GM18870 (cell line): ENCODE data around the gene RNU1-2.
A peak's percentile ranks its signal among the peaks of the same experiment; 100 is the strongest.
"Not testable (repeated sequence)": the region's sequence is repeated elsewhere in the genome, so short reads cannot be mapped to it uniquely, and the experiment has no call there.

Source experiments
- ATAC-seq: cut with Tn5 transposase; IDR thresholded peaks from one replicate; pipeline ENCODE4 v1.9.1; 2021; ENCODE audit warnings: moderate library complexity; ENCODE audit not compliant: unreplicated experiment

The RNU1-2 gene

GRCh38 chr1:16895598-16896315, at the start of gene RNU1-2:
Gene RNU1-2 (plus strand): TSS chr1:16895980.
- ATAC-seq: peak; percentile 94

GRCh38 chr1:16856201-16856600, 39.6 kb upstream of the RNU1-2 start:
- ATAC-seq: not testable (repeated sequence)

- not testable (repeated sequence) for ATAC-seq
Observed at GRCh38 chr1:16859167-16860041, 36.4 kb upstream of the RNU1-2 start.

- not testable (repeated sequence) for ATAC-seq
Observed at GRCh38 chr1:16860048-16860447, 35.7 kb upstream of the RNU1-2 start.

- not testable (repeated sequence) for ATAC-seq
Observed at GRCh38 chr1:16861832-16862245, 33.9 kb upstream of the RNU1-2 start.

GRCh38 chr1:16862415-16862814, 33.4 kb upstream of the RNU1-2 start:
- not testable (repeated sequence) for ATAC-seq

- not testable (repeated sequence) for ATAC-seq
Observed at GRCh38 chr1:16863024-16863423, 32.8 kb upstream of the RNU1-2 start.

GRCh38 chr1:16866926-16867707, 28.7 kb upstream of the RNU1-2 start:
- ATAC-seq: not testable (repeated sequence)

GRCh38 chr1:16868787-16869186, 27.0 kb upstream of the RNU1-2 start:
- not testable (repeated sequence) for ATAC-seq

- not testable (repeated sequence) for ATAC-seq
Observed at GRCh38 chr1:16869996-16870395, 25.8 kb upstream of the RNU1-2 start.

- ATAC-seq: not testable (repeated sequence)
Observed at GRCh38 chr1:16871171-16871570, 24.6 kb upstream of the RNU1-2 start.

GRCh38 chr1:16872152-16873075, 23.4 kb upstream of the RNU1-2 start:
- not testable (repeated sequence) for ATAC-seq

- not testable (repeated sequence) for ATAC-seq
Observed at GRCh38 chr1:16873076-16873879, 22.5 kb upstream of the RNU1-2 start.

GRCh38 chr1:16874968-16875765, 20.6 kb upstream of the RNU1-2 start:
- not testable (repeated sequence) for ATAC-seq

- not testable (repeated sequence) for ATAC-seq
Observed at GRCh38 chr1:16881742-16882141, 14.0 kb upstream of the RNU1-2 start.

GRCh38 chr1:16882986-16883385, 12.8 kb upstream of the RNU1-2 start:
- no peak for ATAC-seq

GRCh38 chr1:16884487-16884886, 11.3 kb upstream of the RNU1-2 start:
- ATAC-seq: not testable (repeated sequence)

GRCh38 chr1:16886860-16887605, 8.7 kb upstream of the RNU1-2 start:
- ATAC-seq: no peak
